ENCODE results near the gene MRPL23. TPM values are rescaled to one million over a fixed set of nuclear protein-coding genes. Genes with fewer than 3 reads are reported as not detected.
"Not testable (repeated sequence)": the region's sequence is repeated elsewhere in the genome, so short reads cannot be mapped to it uniquely, and the experiment has no call there.

The MRPL23 gene
- total and polyA plus RNA-seq, 2 experiments from 2014 or later: 127 to 137 TPM

- no peak for TF ChIP-seq CTCF (IDR thresholded peaks at IDR 0.05; ENCODE audit: low read depth, low read length)
- H3K9me3 ChIP-seq (ENCODE audit: low read depth): no peaks in the 10 kb centered on the region
- DNase-seq (ENCODE audit: low read depth in 1 of 2, low spot score in 1 of 2): no peak
- H3K27me3 ChIP-seq: no peaks in the 10 kb centered on the region
- H3K36me3 ChIP-seq: no peaks in the 10 kb centered on the region
- no peaks in the 10 kb centered on the region for H3K4me1 ChIP-seq (ENCODE audit: low read depth)
- H3K4me3 ChIP-seq: no peak overlapping the region
- no peak overlapping the region for H3K27ac ChIP-seq
These were observed 9.4 kb upstream of the MRPL23 start for GRCh38 chr11:1937616-1938342.

- H3K36me3 ChIP-seq: no peaks in the 10 kb centered on the region
- TF ChIP-seq CTCF (IDR thresholded peaks at IDR 0.05; ENCODE audit: low read depth, low read length): no peak
- no peak for DNase-seq (ENCODE audit: low read depth in 1 of 2, low spot score in 1 of 2)
- no peak overlapping the region for H3K4me3 ChIP-seq
- no peaks in the 10 kb centered on the region for H3K4me1 ChIP-seq (ENCODE audit: low read depth)
- H3K9me3 ChIP-seq (ENCODE audit: low read depth): no peaks in the 10 kb centered on the region
- no peak overlapping the region for H3K27ac ChIP-seq
- no peaks in the 10 kb centered on the region for H3K27me3 ChIP-seq
These were observed 8.7 kb upstream of the MRPL23 start for GRCh38 chr11:1938343-1939005.

- no peak overlapping the region for H3K27ac ChIP-seq
- no peaks in the 10 kb centered on the region for H3K4me1 ChIP-seq (ENCODE audit: low read depth)
- peak in 1 of 2 donors; percentile 29 for DNase-seq (ENCODE audit: low read depth in 1 of 2, low spot score in 1 of 2)
- H3K4me3 ChIP-seq: no peak overlapping the region
- H3K36me3 ChIP-seq: no peaks in the 10 kb centered on the region
- no peaks in the 10 kb centered on the region for H3K27me3 ChIP-seq
- TF ChIP-seq CTCF (IDR thresholded peaks at IDR 0.05; ENCODE audit: low read depth, low read length): no peak
- H3K9me3 ChIP-seq (ENCODE audit: low read depth): no peaks in the 10 kb centered on the region
These were observed 8.0 kb upstream of the MRPL23 start for GRCh38 chr11:1939006-1939625.

GRCh38 chr11:1939788-1940187 is 7.3 kb upstream of the MRPL23 start:
- H3K4me1 ChIP-seq (ENCODE audit: low read depth); H3K27me3 ChIP-seq; H3K36me3 ChIP-seq; H3K9me3 ChIP-seq (ENCODE audit: low read depth); H3K27ac ChIP-seq; H3K4me3 ChIP-seq: not testable (repeated sequence)
- DNase-seq (ENCODE audit: low read depth in 1 of 2, low spot score in 1 of 2): peak in 1 of 2 donors; percentile 56

- no peak for TF ChIP-seq CTCF (IDR thresholded peaks at IDR 0.05; ENCODE audit: low read depth, low read length)
- no peak for DNase-seq (ENCODE audit: low read depth in 1 of 2, low spot score in 1 of 2)
- Histone ChIP-seq H3K36me3 (no peaks in the 10 kb centered on the region), H3K27me3 (no peaks in the 10 kb centered on the region), H3K27ac (no peak overlapping the region), H3K9me3 (ENCODE audit: low read depth) (no peaks in the 10 kb centered on the region), H3K4me1 (ENCODE audit: low read depth) (no peaks in the 10 kb centered on the region), H3K4me3 (no peak overlapping the region)
These were observed 4.4 kb upstream of the MRPL23 start for GRCh38 chr11:1942558-1943260.

All from cardiac muscle cell (in vitro differentiated cells and primary cell).